ENCODE results near the gene CCM2.

The CCM2 gene

GRCh38 chr7:45072131-45073030 lies 72.4 kb downstream of the CCM2 start:
- no peak overlapping the region for H3K4me3 ChIP-seq (replicated peaks; ENCODE audit: low read depth, low read length)
- no peak for TF ChIP-seq CTCF (IDR thresholded peaks at IDR 0.05; ENCODE audit: low read length, missing control alignments)
- DNase-seq (ENCODE audit: low read depth): no peak

- no peak overlapping the region for H3K4me3 ChIP-seq (replicated peaks; ENCODE audit: low read depth, low read length)
- TF ChIP-seq CTCF (IDR thresholded peaks at IDR 0.05; ENCODE audit: low read length, missing control alignments): no peak
- no peak for DNase-seq (ENCODE audit: low read depth)
Measured at GRCh38 chr7:45073031-45073785, 73.2 kb downstream of the CCM2 start.

GRCh38 chr7:45073786-45074527 lies 74.0 kb downstream of the CCM2 start:
- DNase-seq (ENCODE audit: low read depth): no peak
- TF ChIP-seq CTCF (IDR thresholded peaks at IDR 0.05; ENCODE audit: low read length, missing control alignments): no peak
- no peak overlapping the region for H3K4me3 ChIP-seq (replicated peaks; ENCODE audit: low read depth, low read length)

DNA sequence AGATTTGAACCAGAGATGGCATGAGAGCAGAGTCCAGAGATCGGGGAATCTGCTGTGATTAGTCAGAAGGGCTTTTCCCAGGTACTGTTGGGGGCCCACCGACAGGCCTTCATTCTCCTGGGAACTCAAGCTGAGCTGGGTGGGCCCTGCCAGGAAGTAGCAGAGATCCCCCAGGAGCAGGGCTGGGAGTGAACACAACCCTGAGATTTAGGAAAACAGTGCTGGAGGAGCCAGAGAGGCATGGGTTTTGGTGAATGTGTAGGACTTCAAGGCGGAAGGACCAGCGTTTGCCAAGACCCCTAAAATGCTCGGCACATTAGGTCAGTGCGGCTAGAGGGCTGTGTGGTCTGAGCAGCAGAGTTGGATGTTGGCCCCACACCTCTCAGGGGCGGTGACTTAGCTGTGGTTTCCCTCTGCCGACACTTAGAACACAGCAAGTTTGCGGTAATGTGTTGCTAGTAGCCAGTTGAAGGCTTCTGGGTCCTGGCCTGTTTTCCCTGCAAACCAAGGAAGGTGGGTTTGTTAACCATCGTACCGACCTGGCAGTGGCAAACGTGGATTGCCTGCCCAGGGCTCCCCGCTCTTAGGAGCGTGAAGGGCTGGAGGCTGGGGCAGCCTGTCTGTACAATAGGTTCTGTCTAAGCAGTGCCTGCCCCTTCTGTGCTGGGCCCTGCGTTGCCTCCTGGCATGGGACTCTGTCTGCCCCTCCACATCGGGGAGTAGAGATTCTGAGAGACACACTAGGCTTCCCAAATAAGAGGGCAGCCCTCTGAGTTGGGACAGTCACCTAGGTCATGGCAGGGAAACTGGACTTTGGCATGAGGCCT lies 74.7 kb downstream of the CCM2 start:
- no peak for DNase-seq (ENCODE audit: low read depth)
- H3K4me3 ChIP-seq (replicated peaks; ENCODE audit: low read depth, low read length): no peak overlapping the region
- no peak for TF ChIP-seq CTCF (IDR thresholded peaks at IDR 0.05; ENCODE audit: low read length, missing control alignments)

- DNase-seq (ENCODE audit: low read depth): no peak
- no peak overlapping the region for H3K4me3 ChIP-seq (replicated peaks; ENCODE audit: low read depth, low read length)
- TF ChIP-seq CTCF (IDR thresholded peaks at IDR 0.05; ENCODE audit: low read length, missing control alignments): no peak
Measured at GRCh38 chr7:45075355-45075644, 75.3 kb downstream of the CCM2 start.
